Measurements from ENCODE around the gene RIPOR2.

The RIPOR2 gene

DNA sequence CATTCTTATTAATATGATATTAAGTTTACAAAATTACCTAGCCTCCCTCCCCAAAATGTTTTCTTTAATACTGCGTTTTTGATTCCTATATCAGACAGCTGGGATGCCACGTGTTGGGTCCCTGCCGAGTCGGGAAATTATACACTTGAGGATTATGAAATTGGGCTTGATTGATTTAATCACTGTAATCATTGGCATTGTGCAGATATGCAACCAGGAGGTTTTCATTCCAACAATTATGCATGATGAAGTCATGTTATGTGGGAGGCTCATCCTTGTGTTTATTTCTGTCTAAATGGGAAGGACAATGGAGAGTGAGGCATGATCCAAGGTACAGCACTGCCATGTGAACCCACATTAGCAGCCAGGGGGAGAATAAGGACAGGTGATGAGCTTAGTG is 30.6 kb upstream of the RIPOR2 start:
- DNase-seq (ENCODE audit: low read depth): no peak
- no peak overlapping the region for H3K4me3 ChIP-seq (ENCODE audit: low read depth, low read length)
- TF ChIP-seq, protein P1, sequence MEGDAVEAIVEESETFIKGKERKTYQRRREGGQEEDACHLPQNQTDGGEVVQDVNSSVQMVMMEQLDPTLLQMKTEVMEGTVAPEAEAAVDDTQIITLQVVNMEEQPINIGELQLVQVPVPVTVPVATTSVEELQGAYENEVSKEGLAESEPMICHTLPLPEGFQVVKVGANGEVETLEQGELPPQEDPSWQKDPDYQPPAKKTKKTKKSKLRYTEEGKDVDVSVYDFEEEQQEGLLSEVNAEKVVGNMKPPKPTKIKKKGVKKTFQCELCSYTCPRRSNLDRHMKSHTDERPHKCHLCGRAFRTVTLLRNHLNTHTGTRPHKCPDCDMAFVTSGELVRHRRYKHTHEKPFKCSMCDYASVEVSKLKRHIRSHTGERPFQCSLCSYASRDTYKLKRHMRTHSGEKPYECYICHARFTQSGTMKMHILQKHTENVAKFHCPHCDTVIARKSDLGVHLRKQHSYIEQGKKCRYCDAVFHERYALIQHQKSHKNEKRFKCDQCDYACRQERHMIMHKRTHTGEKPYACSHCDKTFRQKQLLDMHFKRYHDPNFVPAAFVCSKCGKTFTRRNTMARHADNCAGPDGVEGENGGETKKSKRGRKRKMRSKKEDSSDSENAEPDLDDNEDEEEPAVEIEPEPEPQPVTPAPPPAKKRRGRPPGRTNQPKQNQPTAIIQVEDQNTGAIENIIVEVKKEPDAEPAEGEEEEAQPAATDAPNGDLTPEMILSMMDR (IDR thresholded peaks at IDR 0.05; ENCODE audit: insufficient read depth, low read depth, low read length, missing control alignments): no peak

DNA sequence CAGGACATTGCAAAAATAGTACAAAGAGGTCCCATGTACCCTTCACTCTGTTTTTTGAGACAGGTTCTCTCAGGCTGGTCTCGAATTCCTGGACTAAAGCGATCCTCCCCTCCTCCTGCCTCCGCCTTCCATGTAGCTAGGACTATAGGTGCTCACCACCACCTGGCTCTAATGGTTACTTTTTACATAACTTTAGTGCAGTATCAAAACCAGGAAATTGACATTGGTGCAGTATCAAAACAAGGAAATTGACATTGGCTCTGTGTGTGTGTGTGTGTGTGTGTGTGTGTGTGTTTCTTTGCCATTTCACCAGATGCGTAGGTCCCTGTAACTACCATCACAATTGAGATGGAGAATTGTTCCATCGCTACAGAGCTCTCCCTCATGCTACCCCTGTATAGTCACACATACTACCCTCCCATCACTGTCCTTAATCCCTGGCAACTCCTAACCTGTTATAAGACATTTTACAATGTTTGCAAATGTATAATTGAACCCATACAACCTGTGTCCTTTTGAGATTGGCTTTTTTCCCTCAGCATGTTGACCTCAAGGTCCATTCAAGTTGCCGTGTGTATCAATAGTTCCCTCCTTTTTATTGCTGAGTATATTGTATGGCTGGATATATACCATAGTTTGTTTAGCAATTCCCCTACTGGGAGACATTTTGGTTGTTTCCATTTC is 28.3 kb upstream of the RIPOR2 start:
- no peak overlapping the region for H3K4me3 ChIP-seq (ENCODE audit: low read depth, low read length)
- no peak for DNase-seq (ENCODE audit: low read depth)
- TF ChIP-seq, protein P1 (IDR thresholded peaks at IDR 0.05; ENCODE audit: insufficient read depth, low read depth, low read length, missing control alignments): no peak

DNA sequence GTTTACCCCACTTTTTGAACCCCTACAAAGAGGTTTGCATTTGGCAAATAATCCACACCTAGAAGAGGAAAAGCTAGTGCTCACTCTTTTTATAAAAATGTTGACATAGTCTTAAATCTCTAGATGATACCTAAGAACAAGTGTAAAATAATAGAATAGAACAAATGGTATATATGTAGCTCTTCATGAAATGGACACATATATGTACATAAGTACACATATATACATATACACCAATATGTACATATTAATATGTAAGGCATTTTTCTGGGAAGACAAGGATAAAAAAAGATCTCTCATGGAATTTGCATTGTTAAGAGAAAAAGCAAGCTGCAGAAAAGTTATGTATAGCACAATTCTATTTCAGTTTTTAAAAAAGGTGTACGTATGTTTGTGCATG is 27.6 kb upstream of the RIPOR2 start:
- DNase-seq (ENCODE audit: low read depth): no peak
- TF ChIP-seq, protein P1 (IDR thresholded peaks at IDR 0.05; ENCODE audit: insufficient read depth, low read depth, low read length, missing control alignments): no peak
- H3K4me3 ChIP-seq (ENCODE audit: low read depth, low read length): no peak overlapping the region

DNA sequence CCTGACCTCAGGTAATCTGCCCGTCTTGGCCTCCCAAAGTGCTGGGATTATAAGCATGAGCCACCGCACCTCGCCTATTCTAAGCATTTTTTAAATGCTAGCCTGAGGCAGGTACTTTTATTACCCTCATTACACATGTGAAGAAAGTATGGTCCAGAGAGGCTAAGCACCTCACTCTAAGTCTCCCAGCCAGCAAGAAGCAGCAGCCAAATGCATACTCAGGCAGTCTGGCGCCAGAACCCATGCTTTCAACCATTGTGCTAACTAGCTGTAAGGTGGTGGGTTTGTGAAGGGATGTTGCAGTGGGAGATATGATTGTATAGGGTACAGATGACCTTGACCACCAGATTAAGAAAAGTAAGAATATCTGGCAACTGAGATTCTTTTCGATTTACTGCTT is 26.1 kb upstream of the RIPOR2 start:
- DNase-seq (ENCODE audit: low read depth): no peak

DNA sequence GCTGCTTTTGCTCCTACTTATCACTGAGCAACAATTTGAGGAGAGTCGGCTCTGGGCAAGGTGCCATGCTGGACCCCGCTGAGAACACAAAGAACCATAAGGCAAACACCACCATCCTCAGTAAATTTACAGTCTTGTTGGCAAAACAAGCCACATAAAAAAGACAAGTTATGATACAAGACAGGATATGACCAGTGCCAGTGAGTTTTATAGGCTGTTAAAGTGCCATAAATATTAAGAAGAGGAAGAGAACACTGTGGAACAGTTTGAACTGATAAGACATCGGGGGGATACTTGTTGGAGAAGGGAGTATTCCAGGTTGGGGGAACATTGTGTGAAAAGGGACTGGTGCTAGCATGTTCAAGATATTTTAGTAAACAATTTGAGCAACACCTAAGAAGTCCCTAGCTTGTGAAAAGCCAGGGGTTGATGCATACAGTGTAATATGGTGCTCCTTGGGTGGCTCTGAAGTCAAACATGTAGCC is 25.3 kb upstream of the RIPOR2 start:
- no peak for DNase-seq (ENCODE audit: low read depth)
- TF ChIP-seq, protein P1 (IDR thresholded peaks at IDR 0.05; ENCODE audit: insufficient read depth, low read depth, low read length, missing control alignments): no peak
- no peak overlapping the region for H3K4me3 ChIP-seq (ENCODE audit: low read depth, low read length)

More for the DNA sequence above, 26.1 kb upstream of the RIPOR2 start:
- no peak overlapping the region for H3K4me3 ChIP-seq (ENCODE audit: low read depth, low read length)
- TF ChIP-seq, protein P1 (IDR thresholded peaks at IDR 0.05; ENCODE audit: insufficient read depth, low read depth, low read length, missing control alignments): no peak

DNA sequence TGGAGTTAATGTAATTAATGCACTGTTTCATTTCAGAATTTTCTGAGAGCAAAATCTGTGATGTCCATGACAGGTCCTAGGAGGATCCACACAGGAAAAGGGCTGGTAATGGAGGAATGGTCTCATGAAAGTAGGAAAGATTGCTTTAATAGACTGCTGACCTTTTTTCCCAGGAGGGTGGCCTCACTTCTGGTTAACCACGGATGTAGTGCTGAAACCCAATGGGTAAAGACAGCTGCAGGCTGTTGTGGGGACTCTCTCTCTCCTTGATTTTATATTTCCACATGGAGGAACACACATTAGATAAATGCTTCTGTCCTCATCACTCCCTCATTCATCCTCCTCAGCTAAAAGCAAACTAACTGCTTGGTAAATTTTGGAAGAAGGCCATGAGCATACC is 23.6 kb upstream of the RIPOR2 start:
- no peak for DNase-seq (ENCODE audit: low read depth)
- TF ChIP-seq, protein P1 (IDR thresholded peaks at IDR 0.05; ENCODE audit: insufficient read depth, low read depth, low read length, missing control alignments): no peak
- H3K4me3 ChIP-seq (ENCODE audit: low read depth, low read length): no peak overlapping the region

DNA sequence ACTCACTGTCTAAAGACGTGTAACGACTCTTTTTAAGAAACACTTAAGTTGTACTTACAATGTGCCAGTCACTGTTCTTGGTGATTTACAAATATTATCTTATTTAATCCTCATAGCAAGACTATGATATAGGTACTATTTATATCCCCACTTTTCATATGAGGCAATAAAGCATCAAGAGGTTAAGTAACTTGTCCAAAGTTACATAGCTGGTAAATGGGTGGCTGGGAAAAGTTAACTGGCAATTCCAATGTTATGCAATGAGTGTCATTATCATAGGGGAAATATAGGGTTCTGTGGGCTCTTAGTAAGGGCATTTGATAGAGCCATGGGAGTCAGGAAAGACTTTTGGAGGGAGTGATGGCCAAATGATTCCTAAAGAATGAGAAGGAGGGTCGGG is 21.4 kb upstream of the RIPOR2 start:
- H3K4me3 ChIP-seq (ENCODE audit: low read depth, low read length): no peak overlapping the region
- TF ChIP-seq, protein P1 (IDR thresholded peaks at IDR 0.05; ENCODE audit: insufficient read depth, low read depth, low read length, missing control alignments): no peak
- DNase-seq (ENCODE audit: low read depth): no peak
